Stimulated activated CD8-positive, alpha-beta memory T cell treated with anti-CD3 and anti-CD28 coated beads, Interleukin-7, amount 100 ng/mL, for 24 hours (primary cell): ENCODE measurements around the gene SCO1.

ENCODE experiments used
- DNase-seq: peaks from one replicate; pipeline ENCODE4 v3.0.0-alpha.2; 2020; ENCODE audit warnings: low read depth

The SCO1 gene

DNA sequence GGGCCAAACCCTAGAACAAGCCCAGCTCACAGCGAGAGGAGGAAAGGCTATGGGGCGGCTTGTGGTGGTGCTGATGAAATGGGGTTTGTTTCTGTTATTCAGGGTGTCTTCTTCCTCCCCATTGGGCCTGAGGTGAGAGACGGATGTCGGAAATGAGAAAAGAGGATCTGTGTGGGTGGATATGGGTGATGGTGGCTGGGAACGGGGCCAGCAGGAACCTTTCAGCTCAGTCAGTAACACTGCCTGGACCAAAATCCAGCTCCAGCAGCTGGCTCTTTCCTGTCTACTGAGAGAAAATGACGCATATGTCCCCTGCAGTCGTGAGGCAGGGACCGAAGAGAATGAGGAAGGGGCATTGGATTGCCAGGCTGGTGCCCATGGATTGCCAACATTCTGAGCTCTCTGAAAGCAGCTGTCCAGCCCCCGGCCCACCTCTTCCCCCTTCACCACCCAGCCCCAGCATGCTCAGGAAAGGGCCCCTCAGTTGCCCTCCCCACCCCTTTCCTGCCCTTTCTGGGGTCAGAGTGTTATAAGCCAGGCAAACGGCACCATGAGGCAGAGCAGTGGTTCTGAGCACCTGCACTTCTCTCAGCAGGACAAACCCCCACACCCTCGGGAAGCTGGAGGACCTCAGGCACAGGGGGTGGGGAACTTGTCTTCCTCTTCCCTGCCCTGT, 44.2 kb downstream of the SCO1 start:
- no peak for DNase-seq

DNA sequence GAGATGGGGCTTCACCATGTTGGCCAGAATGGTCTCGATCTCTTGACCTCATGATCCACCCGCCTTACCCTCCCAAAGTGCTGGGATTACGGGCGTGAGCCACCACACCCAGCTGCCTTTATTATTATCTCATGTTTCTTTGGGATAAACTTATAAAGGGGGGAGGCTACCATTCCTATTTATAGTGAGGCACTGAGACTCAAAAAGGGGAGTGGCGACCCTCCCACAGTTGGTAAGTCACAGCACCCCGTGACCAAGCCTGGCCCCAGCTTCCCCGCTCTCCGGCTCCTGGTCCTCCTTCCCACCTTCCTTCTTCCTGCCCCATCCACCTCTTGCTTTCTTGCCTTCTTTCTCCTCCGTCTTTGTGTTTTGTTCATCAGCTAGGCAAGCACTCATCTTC, 45.4 kb downstream of the SCO1 start:
- DNase-seq, result no peak

DNA sequence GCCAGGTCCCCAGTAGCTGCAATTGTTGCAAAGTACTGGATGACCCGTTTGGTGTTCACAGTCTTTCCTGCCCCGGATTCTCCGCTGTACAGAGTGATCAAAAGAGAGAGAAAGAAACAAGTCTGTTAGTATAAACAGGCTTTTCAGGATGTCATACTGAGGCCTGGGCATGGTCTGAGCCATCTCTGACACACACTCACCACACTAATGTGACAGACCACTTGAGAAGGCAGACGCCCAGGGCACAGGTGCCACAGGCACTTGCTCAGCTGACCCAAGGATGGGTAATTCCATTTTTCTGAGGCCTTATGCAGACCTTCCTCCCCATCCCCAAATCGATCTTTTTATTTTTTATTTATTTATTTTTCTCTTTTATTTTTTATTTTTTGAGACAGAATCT, 47.7 kb downstream of the SCO1 start:
- DNase-seq, result no peak

DNA sequence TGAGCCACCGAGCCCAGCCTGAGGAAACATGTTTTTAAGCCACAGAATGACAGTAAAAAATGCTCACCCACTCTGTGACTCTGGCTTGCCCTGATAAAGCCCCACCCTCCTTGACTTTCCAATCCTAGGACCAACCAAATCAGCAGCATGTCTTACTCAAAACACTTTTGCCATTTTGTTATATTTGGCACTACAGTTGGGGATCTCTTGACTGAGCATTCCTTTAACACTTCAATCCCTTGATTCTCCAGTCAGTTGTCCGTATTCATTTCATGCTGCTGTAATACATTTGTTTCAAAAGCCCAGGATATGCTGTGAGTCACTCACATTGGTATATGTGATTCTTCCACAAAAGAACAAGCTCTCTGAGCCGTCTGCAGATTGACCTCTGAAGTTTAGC, 48.4 kb downstream of the SCO1 start:
- DNase-seq, result no peak

DNA sequence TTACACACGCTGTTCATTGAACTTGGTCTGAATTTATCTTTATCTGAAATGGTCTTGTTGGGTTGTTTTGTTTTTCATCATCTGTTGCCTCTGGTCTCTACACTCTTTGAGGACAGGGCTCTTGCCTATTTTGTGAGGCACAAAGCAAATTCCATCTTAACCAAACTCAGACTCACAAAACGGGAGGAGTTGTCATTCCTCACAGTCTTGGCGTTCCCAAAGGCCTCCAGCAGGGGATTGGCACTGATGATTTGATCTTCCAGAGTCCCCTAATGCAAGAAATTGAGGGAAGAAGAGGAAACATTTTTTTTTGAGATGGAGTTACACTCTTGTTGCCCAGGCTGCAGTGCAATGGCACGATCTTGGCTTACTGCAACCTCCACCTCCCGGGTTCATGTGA, 49.0 kb downstream of the SCO1 start:
- DNase-seq, result no peak

DNA sequence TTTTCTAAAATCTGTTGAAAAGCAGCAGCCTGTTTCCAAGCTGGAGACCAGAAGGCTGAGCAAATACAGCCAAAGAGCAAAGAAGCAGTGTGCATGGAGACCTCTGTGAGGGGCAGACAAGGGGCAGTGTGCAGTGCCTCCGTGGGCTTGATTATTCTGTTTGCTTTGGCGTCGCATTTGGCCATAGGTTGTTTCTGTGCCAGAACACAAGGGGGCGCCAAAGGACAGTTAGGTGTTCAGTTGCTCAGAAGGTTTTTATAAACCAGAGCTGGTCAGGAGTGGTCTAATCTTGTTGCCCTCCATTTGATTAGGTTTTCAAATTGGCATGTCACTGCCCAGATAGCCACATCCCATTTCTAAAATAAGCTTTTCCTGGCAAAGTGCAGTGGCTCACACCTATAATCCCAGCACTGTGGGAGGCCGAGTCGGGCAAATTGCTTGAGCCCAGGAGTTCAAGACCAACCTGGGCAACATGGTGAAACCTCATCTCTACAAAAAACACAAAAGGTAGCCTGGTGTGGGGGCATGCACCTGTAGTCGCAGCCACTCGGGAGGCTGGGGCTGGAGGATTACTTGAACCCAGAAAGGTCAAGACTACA, 50.8 kb downstream of the SCO1 start:
- DNase-seq, result peak; percentile 60

DNA sequence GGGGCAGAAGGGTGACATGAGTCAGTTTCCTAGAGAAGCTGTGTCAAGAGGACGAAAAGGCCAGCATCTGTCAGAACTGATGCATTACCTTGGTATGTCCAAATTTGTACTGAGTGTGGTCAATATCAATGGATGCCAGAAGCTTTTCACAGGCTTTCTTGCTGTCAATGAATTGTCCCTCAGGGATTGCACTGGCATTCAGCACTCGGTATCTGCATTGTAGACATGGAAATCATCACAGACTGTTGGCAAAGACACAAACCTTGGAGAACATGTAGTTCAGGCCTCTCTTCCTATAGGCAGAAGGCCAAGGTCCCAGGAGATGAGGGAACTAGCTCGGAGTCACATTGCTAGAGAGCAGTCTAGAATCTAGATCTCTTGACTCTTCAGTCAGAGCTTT, 56.9 kb downstream of the SCO1 start:
- no peak for DNase-seq

DNA sequence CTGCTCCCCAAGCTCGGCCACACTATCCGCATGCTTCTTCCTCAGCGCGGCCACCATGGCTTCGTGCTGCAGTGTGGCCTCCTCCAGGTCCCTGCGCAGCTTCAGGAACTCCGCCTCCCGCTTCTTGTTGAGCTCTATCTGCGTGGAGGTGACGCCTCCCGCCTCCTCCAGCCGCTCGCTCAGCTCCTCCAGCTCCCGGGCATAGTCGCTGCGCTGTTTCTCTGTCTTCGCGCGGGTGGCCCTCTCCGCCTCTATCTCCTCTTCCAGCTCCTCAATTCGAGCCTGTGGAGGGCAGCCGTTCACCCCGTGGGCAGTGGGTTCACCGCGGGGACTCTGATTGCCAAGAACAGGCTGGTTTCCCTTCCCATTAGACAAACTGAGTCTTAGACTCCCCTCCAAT, 59.2 kb downstream of the SCO1 start:
- DNase-seq, result no peak

DNA sequence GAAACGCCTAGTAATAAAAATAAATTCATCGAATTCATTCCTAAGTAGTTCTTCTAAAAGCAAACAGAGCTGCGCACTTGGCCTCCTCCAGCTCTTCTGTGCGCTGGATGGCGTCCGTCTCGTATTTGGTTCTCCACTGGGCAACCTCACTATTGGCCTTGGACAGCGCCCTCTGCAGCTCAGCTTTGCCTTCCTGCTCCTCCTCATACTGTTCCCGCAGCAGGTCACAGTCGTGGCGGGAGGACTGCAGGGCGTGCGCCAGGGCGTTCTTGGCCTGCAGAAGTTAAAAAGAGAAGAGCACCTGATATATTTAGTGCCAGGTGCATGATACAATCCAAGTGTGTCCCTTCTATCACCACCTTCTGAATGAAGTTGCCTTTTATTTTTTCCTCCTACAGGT, 62.0 kb downstream of the SCO1 start:
- DNase-seq, result no peak

DNA sequence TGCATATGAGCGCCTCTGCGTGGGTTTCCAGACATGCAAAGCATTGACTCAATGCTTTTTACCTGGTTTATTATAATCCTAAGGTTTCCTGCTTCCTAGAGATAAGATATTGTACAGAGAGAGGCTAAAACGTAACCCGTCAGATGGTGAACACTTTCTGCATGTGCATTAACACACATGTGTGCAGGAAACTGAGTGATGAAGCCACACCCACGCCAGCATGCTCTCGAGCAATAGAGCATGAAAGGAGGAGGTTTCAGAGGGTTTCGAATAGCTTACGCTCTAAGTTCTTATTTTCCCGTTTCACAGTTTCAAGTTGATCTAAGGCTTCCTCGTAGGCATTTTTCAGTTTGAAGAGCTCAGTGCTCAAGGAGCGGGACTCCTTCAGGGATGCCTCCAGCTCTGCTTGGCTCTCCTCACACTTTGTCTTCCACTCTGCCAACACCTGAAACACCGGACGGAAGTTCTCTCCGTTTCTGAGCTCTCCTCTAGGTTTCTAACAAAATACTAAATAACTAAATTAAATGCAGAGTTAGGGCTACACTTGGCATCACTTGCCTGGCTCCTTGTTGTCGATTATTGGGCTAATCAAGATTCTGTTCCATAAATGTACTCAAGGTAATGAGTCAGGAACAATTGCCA, 63.5 kb downstream of the SCO1 start:
- DNase-seq, result no peak

DNA sequence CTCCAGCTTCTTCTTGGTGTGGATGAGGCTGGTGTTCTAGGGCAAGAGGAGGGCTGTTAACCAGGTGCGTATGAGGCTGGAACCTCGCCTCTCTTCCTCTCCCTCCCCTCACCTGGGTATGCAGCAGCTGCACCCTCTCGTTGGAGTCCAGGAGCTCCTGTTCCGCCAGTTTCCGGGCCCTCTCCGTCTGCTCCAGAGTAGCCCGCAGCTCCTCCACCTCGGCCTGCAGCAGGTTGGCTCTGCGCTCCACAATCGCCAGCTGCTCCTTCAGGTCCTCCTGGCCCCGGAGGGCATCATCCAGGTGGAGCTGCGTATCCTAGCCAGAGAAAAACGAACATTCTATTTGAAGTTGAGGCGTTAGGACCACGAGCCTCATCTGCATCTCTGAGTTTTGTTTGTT, 65.6 kb downstream of the SCO1 start:
- DNase-seq, result no peak

DNA sequence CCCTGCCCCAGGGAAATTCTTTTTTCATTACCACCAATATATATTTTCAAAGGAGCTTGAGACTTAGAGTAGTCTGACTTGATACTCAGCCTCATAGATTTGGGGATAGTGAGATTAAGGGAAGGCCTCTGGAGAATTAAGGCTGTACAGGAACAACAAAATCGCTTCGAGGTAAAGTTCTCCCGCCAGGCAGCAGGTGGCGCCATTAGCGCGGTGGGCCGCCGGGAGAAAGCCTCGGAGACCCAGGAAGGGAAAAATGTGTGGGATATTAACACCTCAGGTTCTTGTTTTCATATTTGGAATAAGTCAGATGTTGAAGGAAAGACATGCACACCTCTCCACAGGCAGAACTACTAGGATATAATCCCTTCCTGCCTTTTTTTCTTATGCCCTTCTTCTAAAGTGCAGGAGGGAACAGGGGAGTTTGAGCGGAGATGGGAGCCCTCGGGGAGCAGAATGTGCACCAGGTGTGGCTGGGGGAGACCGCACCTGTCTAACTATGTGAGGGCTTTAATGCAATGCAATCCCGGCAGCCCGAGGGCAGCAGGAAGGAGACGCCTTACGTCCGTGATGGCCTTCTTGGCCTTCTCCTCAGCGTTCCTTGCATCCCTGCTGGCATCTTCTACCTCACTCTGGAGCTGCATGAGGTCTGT, 66.2 kb downstream of the SCO1 start:
- DNase-seq, result no peak

DNA sequence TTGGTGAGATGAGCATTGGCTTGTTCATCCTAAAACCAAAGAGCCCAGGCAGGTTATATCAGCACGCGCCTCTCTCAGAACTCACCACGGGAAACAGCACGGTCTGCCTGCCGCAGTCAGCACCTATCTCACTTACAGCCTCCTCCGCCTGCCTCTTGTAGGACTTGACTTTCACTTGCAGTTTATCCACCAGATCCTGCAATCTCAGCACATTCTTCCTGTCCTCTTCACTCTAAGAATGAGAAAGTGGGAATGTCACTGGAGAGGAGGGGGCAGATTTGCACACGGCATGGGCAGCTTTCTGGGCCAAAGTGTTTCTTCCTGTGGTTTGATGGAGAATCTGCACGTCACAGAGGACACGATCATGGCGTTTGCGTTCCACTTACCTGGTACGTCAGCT, 67.6 kb downstream of the SCO1 start:
- no peak for DNase-seq

DNA sequence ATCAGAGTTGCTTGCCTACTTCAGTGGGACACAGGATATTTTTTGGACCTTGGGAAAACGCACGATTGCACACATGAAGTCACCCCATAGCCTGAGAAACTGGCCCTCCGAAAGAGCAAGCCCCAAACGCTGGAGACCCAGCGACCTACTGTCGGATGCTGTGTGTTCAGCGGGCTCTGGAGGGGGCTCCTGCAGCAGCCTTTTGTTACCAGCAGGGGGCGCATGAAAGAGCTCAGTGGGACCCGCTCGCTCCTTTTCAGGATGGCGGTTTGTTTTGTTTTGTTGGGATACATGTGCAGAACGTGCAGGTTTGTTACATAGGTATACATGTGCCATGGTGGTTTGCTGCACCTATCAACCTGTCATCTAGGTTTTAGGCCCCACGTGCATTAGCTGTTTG, 68.6 kb downstream of the SCO1 start:
- no peak for DNase-seq

DNA sequence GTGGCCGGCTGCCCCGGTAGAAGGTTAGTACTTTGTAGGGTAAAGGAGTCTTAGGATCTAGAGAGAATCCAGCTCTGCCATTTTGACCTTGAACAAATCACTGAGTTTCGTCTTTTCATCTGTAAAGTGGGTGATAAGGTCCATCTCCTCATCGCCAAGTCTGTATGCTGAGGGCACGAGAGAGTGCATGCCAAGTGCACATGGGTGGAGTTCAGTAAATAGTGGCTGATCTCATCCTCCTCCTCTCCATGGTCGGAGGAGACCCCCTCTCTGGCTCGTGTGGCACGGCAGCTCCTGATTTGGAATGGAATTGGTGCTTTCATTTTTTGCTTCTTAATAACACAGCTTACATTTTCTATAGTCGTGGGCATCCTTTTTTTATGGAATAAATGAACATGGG, 70.9 kb downstream of the SCO1 start:
- DNase-seq, result no peak

DNA sequence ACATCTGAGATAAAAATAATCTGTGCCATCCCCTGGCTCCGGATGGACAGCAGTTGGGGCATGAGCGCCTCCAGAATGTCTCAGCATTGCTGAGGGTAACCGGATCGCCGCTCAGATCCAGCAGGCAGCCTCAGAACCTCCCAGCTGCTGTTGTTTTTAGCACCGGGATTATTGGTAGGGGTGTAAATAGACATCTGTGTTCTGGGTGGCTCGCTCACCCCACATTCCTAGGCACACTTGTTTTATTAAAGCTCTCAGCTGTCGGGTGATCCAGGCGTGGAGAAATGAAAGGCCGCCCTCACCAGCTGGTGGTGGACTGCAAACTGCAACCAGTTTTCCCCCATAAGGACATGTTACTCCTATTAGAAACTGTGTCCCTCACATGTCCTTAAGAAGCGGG, 72.4 kb downstream of the SCO1 start:
- DNase-seq, result no peak

DNA sequence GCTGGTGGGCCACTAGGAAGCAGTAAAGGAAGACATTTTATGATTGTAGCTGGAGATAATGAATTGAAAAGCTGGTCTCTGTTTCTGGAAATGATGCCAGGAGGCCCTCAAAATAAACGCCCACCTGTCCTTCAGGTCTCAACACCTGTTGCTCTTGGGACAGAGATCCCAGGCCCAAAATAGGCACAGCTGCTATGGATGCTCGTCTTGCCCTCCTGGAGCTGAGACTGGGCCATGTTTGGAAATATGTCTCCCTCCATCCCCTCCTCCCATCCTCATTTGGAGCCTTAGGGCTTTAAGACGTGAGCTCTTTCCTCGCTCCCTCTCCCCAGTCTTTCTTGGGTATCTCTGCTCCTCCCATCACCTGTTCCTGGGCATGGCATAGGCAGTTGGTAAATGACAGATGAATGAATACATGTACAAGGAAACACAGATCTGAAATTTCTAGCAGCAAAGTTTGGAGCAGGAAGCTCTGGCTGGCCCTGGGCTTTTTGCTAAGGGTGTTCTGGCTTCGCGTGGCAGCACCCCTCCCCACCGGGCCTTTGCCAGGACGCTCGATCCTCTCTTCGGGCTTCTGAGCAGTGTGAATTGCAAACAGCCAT, 73.5 kb downstream of the SCO1 start:
- no peak for DNase-seq

DNA sequence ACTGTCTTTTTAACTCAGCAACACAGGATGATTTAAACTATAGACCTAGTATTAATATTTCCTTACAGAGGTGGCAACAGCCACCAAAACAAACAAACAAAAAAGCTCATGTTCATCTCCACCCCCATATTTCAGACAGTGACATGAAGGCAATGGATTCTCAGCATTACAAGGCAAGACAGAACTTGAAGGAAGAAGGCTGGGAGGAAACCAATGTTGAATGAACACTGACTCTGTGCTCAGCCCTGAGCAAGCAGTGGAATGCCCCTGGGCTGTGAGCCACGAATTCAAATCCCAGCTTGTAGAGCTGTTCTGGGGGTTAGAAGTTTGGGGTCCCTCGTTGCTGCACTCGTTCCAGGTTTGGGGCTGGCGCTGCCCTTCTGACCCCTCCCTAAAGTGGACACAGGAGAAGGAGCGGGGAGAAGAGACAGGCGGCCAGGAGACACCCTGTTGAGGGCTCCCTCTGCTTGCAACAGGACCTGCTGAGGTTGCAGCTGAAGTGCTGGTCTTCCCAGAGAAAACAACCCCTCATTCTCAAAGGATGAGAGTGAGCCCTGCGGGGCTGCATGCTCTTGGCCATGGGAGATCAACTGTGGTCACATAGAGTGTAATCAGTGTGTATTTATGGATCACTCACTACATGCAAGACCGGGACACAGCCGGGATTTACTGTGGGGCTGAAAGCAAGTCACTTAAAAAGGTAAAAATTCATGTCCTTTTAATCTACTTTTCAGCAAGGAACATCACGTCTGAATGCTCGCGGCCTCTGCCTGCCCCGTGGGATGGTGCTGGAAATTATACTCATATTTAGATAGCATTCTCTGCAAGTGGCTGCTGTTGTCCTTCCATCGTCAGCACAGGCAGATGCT, 74.5 kb downstream of the SCO1 start:
- no peak for DNase-seq
